ENCODE results near the gene MMP12. TPM values are rescaled to one million over a fixed set of nuclear protein-coding genes. Genes with fewer than 3 reads are reported as not detected.

The MMP12 gene
- total RNA-seq, 1 experiment from 2014 or later = not detected

GRCh38 chr11:102837646-102838045, 37.1 kb downstream of the MMP12 start (continued):
- no peak for TF ChIP-seq ZNF281 (CRISPR knock-in tag; IDR thresholded peaks at IDR 0.05)
- TF ChIP-seq FOXP1 (CRISPR knock-in tag; IDR thresholded peaks at IDR 0.05; ENCODE audit: borderline replicate concordance) = no peak
- no peak for TF ChIP-seq GRHL2 (CRISPR knock-in tag; IDR thresholded peaks at IDR 0.05; ENCODE audit: insufficient replicate concordance, severe bottlenecking)
- TF ChIP-seq ZNF671 (CRISPR knock-in tag; IDR thresholded peaks at IDR 0.05) = no peak
- no peak for TF ChIP-seq CREM (CRISPR knock-in tag; IDR thresholded peaks at IDR 0.05)
- no peak for TF ChIP-seq GTF2I (CRISPR knock-in tag; conservative IDR thresholded peaks at IDR 0.05)
- TF ChIP-seq ZNF512 (CRISPR knock-in tag; IDR thresholded peaks at IDR 0.05; ENCODE audit: borderline replicate concordance) = no peak

GRCh38 chr11:102837156-102837555, 37.6 kb downstream of the MMP12 start:
- ATAC-seq = no peak
- CTCF ChIA-PET = interaction anchor here (1.0 kb wide), 1 partner anchor 105 kb away, joined by 4 read pairs; no protein-coding TSS in a partner anchor
- no peak overlapping the region for H3K4me3 Mint-ChIP-seq
- no peaks in the 10 kb centered on the region for H3K9me3 Mint-ChIP-seq
- TF ChIP-seq ZBTB21 (CRISPR knock-in tag; IDR thresholded peaks at IDR 0.05; ENCODE audit: borderline replicate concordance) = no peak
- no peak for TF ChIP-seq USF1 (CRISPR knock-in tag; IDR thresholded peaks at IDR 0.05)
- TF ChIP-seq JAZF1 (CRISPR knock-in tag; IDR thresholded peaks at IDR 0.05) = no peak
- TF ChIP-seq NR2C2 (CRISPR knock-in tag; IDR thresholded peaks at IDR 0.05) = no peak
- TF ChIP-seq E2F4 (CRISPR knock-in tag; IDR thresholded peaks at IDR 0.05; ENCODE audit: borderline replicate concordance, low read depth) = no peak
- TF ChIP-seq NFATC4 (CRISPR knock-in tag; IDR thresholded peaks at IDR 0.05) = no peak
- no peak for TF ChIP-seq HMGA2 (CRISPR knock-in tag; IDR thresholded peaks at IDR 0.05)
- no peak for TF ChIP-seq TEAD4 (CRISPR knock-in tag; IDR thresholded peaks at IDR 0.05)
- TF ChIP-seq MAX (CRISPR knock-in tag; IDR thresholded peaks at IDR 0.05) = no peak
- no peak for TF ChIP-seq PREB (CRISPR knock-in tag; IDR thresholded peaks at IDR 0.05; ENCODE audit: borderline replicate concordance)
- no peak for TF ChIP-seq NFE2L1 (CRISPR knock-in tag; IDR thresholded peaks at IDR 0.05)
- TF ChIP-seq ARID4B (CRISPR knock-in tag; IDR thresholded peaks at IDR 0.05; ENCODE audit: borderline replicate concordance) = no peak
- no peak for TF ChIP-seq MLX (CRISPR knock-in tag; IDR thresholded peaks at IDR 0.05)
- no peak for TF ChIP-seq FOXP1 (CRISPR knock-in tag; IDR thresholded peaks at IDR 0.05; ENCODE audit: borderline replicate concordance)
- no peak for TF ChIP-seq ZBTB43 (CRISPR knock-in tag; IDR thresholded peaks at IDR 0.05)
- no peaks in the 10 kb centered on the region for H3K36me3 Mint-ChIP-seq
- no peaks in the 10 kb centered on the region for H3K27me3 Mint-ChIP-seq (ENCODE audit: low read depth)
- H3K27ac Mint-ChIP-seq = no peak overlapping the region
- POLR2A ChIA-PET = no interaction called here
- no peak for DNase-seq (ENCODE audit: low spot score)
- peaks cover 31% of the 10 kb centered on the region for H3K4me1 Mint-ChIP-seq
